ENCODE data around the gene P2RX6. TPM values are rescaled to one million over a fixed set of nuclear protein-coding genes. Genes with fewer than 3 reads are reported as not detected.
A peak's percentile ranks its signal among the peaks of the same experiment; 100 is the strongest.

Gene P2RX6
- total RNA-seq, 2 experiments from 2014 or later = 0.82 to 1.9 TPM

GRCh38 chr22:20975541-20976290, 39.2 kb upstream of the P2RX6 start:
- H3K9me3 Mint-ChIP-seq = peaks cover 6% of the 10 kb centered on the region
- ATAC-seq (ENCODE audit: low read depth) (no peak), DNase-seq (no peak)
- H3K4me3 Mint-ChIP-seq = no peak overlapping the region
- POLR2A ChIA-PET = no interaction called here
- H3K27me3 Mint-ChIP-seq = no peaks in the 10 kb centered on the region
- peaks cover 2% of the 10 kb centered on the region for H3K36me3 Mint-ChIP-seq
- no peak overlapping the region for H3K27ac Mint-ChIP-seq
- H3K4me1 Mint-ChIP-seq = peaks cover 10% of the 10 kb centered on the region

- Mint-ChIP-seq H3K36me3 (peaks cover 2% of the 10 kb centered on the region), H3K4me1 (peaks cover 16% of the 10 kb centered on the region), H3K4me3 (no peak overlapping the region), H3K27ac (no peak overlapping the region), H3K27me3 (no peaks in the 10 kb centered on the region), H3K9me3 (peaks cover 6% of the 10 kb centered on the region)
- ATAC-seq (ENCODE audit: low read depth) (no peak), DNase-seq (no peak)
- POLR2A ChIA-PET = no interaction called here
Measured at GRCh38 chr22:20976291-20976877, 38.6 kb upstream of the P2RX6 start.

- Mint-ChIP-seq H3K27me3 (no peaks in the 10 kb centered on the region), H3K36me3 (peaks cover 2% of the 10 kb centered on the region), H3K4me1 (peaks cover 18% of the 10 kb centered on the region), H3K4me3 (no peak overlapping the region), H3K27ac (no peak overlapping the region), H3K9me3 (peaks cover 6% of the 10 kb centered on the region)
- no peak for DNase-seq
- POLR2A ChIA-PET = no interaction called here
- no peak for ATAC-seq (ENCODE audit: low read depth)
Measured at GRCh38 chr22:20977019-20977418, 37.9 kb upstream of the P2RX6 start.

GRCh38 chr22:20977516-20978170, 37.3 kb upstream of the P2RX6 start:
- Mint-ChIP-seq H3K9me3 (peaks cover 6% of the 10 kb centered on the region), H3K27ac (no peak overlapping the region), H3K27me3 (no peaks in the 10 kb centered on the region), H3K4me1 (peaks cover 20% of the 10 kb centered on the region), H3K4me3 (no peak overlapping the region), H3K36me3 (peaks cover 2% of the 10 kb centered on the region)
- DNase-seq (no peak), ATAC-seq (ENCODE audit: low read depth) (no peak)
- POLR2A ChIA-PET = no interaction called here

GRCh38 chr22:20978419-20978818, 36.5 kb upstream of the P2RX6 start:
- POLR2A ChIA-PET = no interaction called here
- Mint-ChIP-seq H3K27me3 (no peaks in the 10 kb centered on the region), H3K9me3 (peaks cover 6% of the 10 kb centered on the region), H3K4me3 (no peak overlapping the region), H3K4me1 (peaks cover 26% of the 10 kb centered on the region), H3K27ac (no peak overlapping the region), H3K36me3 (peaks cover 2% of the 10 kb centered on the region)
- DNase-seq (no peak), ATAC-seq (ENCODE audit: low read depth) (no peak)

GRCh38 chr22:20979243-20979809, 35.6 kb upstream of the P2RX6 start:
- Mint-ChIP-seq H3K27ac (peak overlapping the region; percentile 72), H3K27me3 (no peaks in the 10 kb centered on the region), H3K4me3 (peak overlapping the region; percentile 63), H3K4me1 (peaks cover 30% of the 10 kb centered on the region), H3K9me3 (peaks cover 6% of the 10 kb centered on the region), H3K36me3 (peaks cover 4% of the 10 kb centered on the region)
- POLR2A ChIA-PET = interaction anchor here (0.5 kb wide), 1 partner anchor 29 kb away, joined by 3 read pairs; no protein-coding TSS in a partner anchor
- ATAC-seq (ENCODE audit: low read depth) = peak; percentile 58
- DNase-seq = peak; percentile 61

- H3K4me1 Mint-ChIP-seq = peaks cover 30% of the 10 kb centered on the region
- H3K27me3 Mint-ChIP-seq = no peaks in the 10 kb centered on the region
- DNase-seq (no peak), ATAC-seq (ENCODE audit: low read depth) (no peak)
- H3K27ac Mint-ChIP-seq = no peak overlapping the region
- POLR2A ChIA-PET = interaction anchor here (0.5 to 2.9 kb wide), 2 partner anchors 20 to 28 kb away, joined by 3 to 23 read pairs; no protein-coding TSS in a partner anchor
- peaks cover 4% of the 10 kb centered on the region for H3K36me3 Mint-ChIP-seq
- H3K4me3 Mint-ChIP-seq = peak overlapping the region; percentile 2
- H3K9me3 Mint-ChIP-seq = peaks cover 6% of the 10 kb centered on the region
Measured at GRCh38 chr22:20979940-20980453, 35.0 kb upstream of the P2RX6 start.

GRCh38 chr22:20980523-20980922, 34.4 kb upstream of the P2RX6 start:
- H3K4me3 Mint-ChIP-seq = no peak overlapping the region
- DNase-seq (no peak), ATAC-seq (ENCODE audit: low read depth) (no peak)
- H3K27me3 Mint-ChIP-seq = no peaks in the 10 kb centered on the region
- POLR2A ChIA-PET = interaction anchor here (2.2 to 2.9 kb wide), 2 partner anchors 19 to 23 kb away, joined by 6 to 23 read pairs; no protein-coding TSS in a partner anchor
- no peak overlapping the region for H3K27ac Mint-ChIP-seq
- peaks cover 4% of the 10 kb centered on the region for H3K36me3 Mint-ChIP-seq
- H3K9me3 Mint-ChIP-seq = peaks cover 6% of the 10 kb centered on the region
- peaks cover 30% of the 10 kb centered on the region for H3K4me1 Mint-ChIP-seq

GRCh38 chr22:20980938-20981722, 33.8 kb upstream of the P2RX6 start:
- DNase-seq = no peak
- Mint-ChIP-seq H3K27me3 (no peaks in the 10 kb centered on the region), H3K36me3 (peaks cover 4% of the 10 kb centered on the region), H3K4me3 (peak overlapping the region; percentile 99), H3K4me1 (peaks cover 30% of the 10 kb centered on the region), H3K9me3 (peaks cover 6% of the 10 kb centered on the region), H3K27ac (peak overlapping the region; percentile 89)
- POLR2A ChIA-PET = interaction anchor here (2.2 to 2.9 kb wide), 4 partner anchors 10 to 24 kb away, joined by 6 to 23 read pairs (median 14); partner anchors contain the start of gene THAP7
- no peak for ATAC-seq (ENCODE audit: low read depth)

GRCh38 chr22:20981787-20982562, 33.0 kb upstream of the P2RX6 start, which contains the start of gene LZTR1:
LZTR1 (plus strand) TSS chr22:20982297; CDS start chr22:20982372, 75 bp downstream.
- H3K27ac Mint-ChIP-seq = peak within 1 kb of the TSS; percentile 89
- no peaks in the 10 kb centered on the region for H3K27me3 Mint-ChIP-seq
- ATAC-seq (ENCODE audit: low read depth) (peak; percentile 79), DNase-seq (peak; percentile 87)
- peaks cover 6% of the 10 kb centered on the region for H3K9me3 Mint-ChIP-seq
- POLR2A ChIA-PET = interaction anchor here (1.0 to 2.9 kb wide), 7 partner anchors 9 to 647 kb away, joined by 3 to 23 read pairs (median 6); partner anchors contain the start of gene THAP7
- H3K4me3 Mint-ChIP-seq = peak within 1 kb of the TSS; percentile 99
- peaks cover 8% of the 10 kb centered on the region for H3K36me3 Mint-ChIP-seq
- H3K4me1 Mint-ChIP-seq = peaks cover 30% of the 10 kb centered on the region

GRCh38 chr22:20982563-20982882, 32.4 kb upstream of the P2RX6 start:
- Mint-ChIP-seq H3K9me3 (peaks cover 6% of the 10 kb centered on the region), H3K27me3 (no peaks in the 10 kb centered on the region), H3K27ac (peak overlapping the region; percentile 89), H3K4me3 (peak overlapping the region; percentile 99), H3K36me3 (peaks cover 8% of the 10 kb centered on the region), H3K4me1 (peaks cover 30% of the 10 kb centered on the region)
- DNase-seq = no peak
- POLR2A ChIA-PET = interaction anchor here (1.0 to 2.9 kb wide), 7 partner anchors 9 to 647 kb away, joined by 3 to 23 read pairs (median 6); partner anchors contain the start of gene THAP7
- ATAC-seq (ENCODE audit: low read depth) = peak; percentile 8

Measured in activated naive CD8-positive, alpha-beta T cell treated with anti-CD3 and anti-CD28 coated beads, Interleukin-2, amount 10 ng/mL, durations not matched to agents 7 days and 5 days (primary cell).